HG03432 (cell line): ENCODE results near the gene NXF2.
"Not testable (repeated sequence)": the region's sequence is repeated elsewhere in the genome, so short reads cannot be mapped to it uniquely, and the experiment has no call there.

Source experiments
- ATAC-seq: cut with Tn5 transposase; IDR thresholded peaks from one replicate; pipeline ENCODE4 v1.9.1; 2021; ENCODE audit warnings: mild to moderate bottlenecking, moderate library complexity; ENCODE audit not compliant: unreplicated experiment

NXF2 gene

GRCh38 chrX:102246893-102247292 lies at the start of gene NXF2:
NXF2 (plus strand) TSS chrX:102247167; CDS start chrX:102307079, 59,912 bp downstream.
- not testable (repeated sequence) for ATAC-seq

- ATAC-seq, result not testable (repeated sequence)
Observed at GRCh38 chrX:102207940-102208339, 39.0 kb upstream of the NXF2 start.

DNA sequence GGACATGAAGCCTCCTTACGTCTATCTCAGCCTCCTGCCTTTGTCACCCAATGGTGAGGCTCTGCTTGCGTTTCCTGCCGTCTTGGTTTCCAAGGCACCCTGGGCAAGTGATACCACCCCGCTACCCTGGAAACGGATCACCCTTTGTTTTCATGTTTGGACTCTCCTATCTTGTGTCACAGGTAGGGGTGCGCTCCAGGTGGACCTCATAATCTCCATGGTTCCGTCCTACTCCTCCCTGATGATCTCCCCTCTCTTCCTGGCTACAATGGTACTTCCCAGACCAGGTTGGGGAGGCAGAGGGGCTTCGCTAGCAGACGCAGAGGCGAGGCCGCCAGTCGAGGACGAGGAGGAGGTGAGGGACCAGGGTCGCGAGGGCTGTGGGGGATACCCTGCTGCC lies 32.0 kb upstream of the NXF2 start, which contains the start of gene TCP11X1:
Gene TCP11X1, plus strand, starts transcription at position 316 of the 400 bp plus-strand sequence.
- ATAC-seq, result not testable (repeated sequence)

- ATAC-seq, result not testable (repeated sequence)
Observed at GRCh38 chrX:102216497-102216896, 30.5 kb upstream of the NXF2 start.

DNA sequence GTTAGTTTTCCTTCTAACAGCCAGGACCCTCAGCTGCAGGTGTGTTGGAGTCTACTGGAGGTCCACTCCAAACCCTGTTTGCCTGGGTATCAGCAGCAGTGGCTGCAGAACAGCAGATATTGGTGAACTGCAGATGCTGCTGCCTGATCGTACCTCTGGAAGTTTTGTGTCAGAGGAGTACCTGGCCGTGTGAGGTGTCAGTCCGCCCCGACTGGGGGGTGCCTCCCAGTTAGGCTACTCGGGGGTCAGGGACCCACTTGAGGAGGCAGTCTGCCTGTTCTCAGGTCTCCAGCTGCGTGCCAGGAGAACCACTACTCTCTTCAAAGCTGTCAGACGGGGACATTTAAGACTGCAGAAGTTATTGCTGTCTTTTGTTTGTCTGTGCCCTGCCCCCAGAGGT lies 11.3 kb upstream of the NXF2 start:
- ATAC-seq, result not testable (repeated sequence)

DNA sequence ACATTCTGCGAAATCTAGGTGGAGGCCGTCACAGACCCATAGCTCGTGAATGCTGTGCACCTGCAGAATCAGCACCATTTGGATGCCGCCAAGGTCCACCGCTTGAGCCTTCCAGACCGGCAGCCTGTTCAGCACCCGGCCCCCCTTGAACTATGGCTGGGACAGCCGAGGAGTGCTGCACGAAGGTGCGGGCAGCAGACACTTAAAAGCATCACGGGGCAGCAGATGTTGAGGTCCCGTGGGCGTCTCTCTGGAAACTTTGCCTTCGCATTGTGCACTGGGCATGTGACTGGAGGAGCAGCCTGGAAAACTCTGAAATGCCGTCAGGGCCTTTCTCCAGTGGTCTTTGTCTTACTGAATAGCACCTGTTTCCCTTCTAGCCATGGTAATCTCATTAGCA lies 6.7 kb upstream of the NXF2 start:
- not testable (repeated sequence) for ATAC-seq

GRCh38 chrX:102272231-102272630 lies 25.3 kb downstream of the NXF2 start:
- not testable (repeated sequence) for ATAC-seq

DNA sequence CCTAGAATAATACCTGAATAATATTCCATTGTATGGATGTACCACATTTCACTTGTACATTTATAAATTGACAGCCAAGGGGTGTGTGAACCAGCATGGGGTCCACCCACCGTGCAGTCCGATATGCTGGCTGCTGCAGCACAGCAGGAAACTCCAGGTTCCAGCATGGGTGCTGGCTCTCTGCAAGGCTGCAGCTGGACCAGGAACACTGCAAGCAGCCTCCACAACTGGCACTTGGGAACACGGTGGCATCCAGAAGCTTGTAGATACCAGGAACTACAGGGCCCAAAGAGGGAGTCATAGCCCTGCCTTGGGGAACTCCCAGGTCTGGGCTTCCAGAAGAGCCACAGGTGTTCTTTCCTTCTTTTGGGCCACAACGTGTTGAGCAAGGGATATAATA lies 91.2 kb downstream of the NXF2 start:
- no peak for ATAC-seq

DNA sequence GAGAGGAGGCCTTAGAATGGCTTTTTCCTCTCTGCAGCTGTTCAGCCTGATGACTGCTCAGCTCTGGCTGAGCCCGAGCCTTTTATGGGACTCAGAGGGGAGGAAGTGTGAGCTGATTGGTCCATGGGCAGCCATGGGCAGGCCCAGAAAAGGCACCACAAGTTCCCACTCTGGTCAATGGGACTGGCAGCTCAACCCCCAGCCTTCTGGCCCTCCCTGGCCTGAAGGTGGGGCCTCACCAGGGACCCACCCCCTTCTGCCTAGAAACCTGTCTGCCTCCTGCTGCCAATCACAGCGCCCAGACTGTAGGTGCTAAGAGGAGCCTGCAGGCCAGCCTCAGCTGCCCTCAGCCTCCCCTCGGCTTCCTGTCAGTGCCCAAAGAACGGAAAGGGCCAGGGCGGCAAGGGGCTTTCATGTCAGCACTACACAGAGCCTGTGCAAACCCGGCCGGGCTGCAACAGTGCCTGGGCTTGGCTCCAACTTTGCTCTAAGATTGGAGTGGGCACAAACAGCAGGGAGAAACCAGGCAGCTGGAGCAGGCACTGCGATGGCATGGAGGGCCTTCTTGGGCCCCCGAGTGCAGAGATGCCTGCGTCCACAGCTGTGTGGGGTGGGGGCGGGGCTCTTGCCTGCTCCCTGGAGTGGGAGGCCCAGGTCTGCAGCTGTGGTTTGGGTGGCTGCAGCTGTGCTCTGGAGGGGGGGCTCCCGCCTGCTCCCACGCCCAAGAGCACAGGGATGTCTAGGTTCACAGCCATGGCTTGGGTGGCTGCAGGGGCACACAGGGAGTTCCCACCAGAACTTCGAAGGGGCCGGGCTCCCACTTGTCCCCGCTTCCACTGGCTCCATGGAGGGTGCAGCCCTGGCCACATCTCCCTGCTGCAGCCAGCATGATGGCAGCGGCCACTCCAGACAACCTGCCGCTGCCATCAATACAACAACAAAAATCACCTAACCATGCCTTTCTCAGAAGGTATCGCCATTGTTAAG lies 92.6 kb downstream of the NXF2 start:
- ATAC-seq, result no peak

DNA sequence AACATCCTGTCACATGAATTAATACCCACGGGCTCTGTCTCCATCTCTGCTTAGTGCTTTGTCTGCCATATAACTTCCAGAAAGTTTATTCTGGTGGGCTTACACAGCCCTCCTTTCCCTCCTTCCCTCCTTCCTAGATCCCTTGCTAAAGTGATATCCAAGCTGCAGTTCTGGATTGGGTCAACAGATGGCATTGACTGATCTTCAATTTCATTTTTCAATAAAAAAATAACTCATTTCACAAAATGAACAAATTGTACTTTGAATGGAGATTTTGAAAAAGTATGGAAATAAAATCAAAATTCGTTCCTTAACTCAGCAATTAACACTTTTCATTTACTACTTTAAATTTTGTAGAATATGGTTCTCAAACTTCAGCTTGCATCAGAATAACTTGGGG lies 94.9 kb downstream of the NXF2 start:
- ATAC-seq, result no peak

- ATAC-seq, result no peak
Observed at GRCh38 chrX:102345916-102346315, 98.9 kb downstream of the NXF2 start.
